Keratinocyte (primary cell): ENCODE results near the gene RELL1.

ENCODE experiments used
- EZH2 ChIP-seq: IDR thresholded peaks from one replicate; pipeline ENCODE4 v1.6.1; 2012; ENCODE audit warnings: inconsistent platforms, mild to moderate bottlenecking, low read length, moderate library complexity
- TF ChIP-seq, protein P1 (sequence below), 3 experiments: IDR thresholded peaks in 1 of 3; conservative IDR thresholded peaks in 1 of 3; optimal IDR thresholded peaks in 1 of 3; 2 replicates in 2 of 3; 3 replicates in 1 of 3; pipeline versions ENCODE3 to v1.5.1; 2011; ENCODE audit warnings: low read length in 3 of 3, mild to moderate bottlenecking in 3 of 3, moderate library complexity in 2 of 3, control low read depth in 1 of 3, inconsistent platforms in 1 of 3; ENCODE audit not compliant: insufficient read depth in 2 of 3; ENCODE audit errors: extremely low read depth in 1 of 3

DNA sequence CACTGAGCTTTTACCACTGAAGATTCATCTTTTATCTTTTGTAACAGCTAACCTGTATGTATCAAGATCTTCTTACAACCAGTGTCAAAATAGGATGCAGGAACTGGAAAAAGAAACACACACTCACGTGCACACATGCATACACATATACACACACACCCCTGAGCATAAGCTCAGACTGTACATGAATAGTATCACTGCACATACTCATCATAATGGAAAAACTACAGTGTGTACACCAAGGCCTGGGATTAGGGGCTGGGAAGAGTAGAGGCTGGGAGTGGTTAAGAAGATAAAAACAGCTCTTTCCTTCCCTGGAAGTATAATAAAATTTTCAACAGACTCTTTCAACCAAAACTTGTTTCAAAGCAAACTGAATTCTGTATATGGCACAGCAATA lies 73.4 kb downstream of the RELL1 start:
- TF ChIP-seq, protein P1, sequence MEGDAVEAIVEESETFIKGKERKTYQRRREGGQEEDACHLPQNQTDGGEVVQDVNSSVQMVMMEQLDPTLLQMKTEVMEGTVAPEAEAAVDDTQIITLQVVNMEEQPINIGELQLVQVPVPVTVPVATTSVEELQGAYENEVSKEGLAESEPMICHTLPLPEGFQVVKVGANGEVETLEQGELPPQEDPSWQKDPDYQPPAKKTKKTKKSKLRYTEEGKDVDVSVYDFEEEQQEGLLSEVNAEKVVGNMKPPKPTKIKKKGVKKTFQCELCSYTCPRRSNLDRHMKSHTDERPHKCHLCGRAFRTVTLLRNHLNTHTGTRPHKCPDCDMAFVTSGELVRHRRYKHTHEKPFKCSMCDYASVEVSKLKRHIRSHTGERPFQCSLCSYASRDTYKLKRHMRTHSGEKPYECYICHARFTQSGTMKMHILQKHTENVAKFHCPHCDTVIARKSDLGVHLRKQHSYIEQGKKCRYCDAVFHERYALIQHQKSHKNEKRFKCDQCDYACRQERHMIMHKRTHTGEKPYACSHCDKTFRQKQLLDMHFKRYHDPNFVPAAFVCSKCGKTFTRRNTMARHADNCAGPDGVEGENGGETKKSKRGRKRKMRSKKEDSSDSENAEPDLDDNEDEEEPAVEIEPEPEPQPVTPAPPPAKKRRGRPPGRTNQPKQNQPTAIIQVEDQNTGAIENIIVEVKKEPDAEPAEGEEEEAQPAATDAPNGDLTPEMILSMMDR (optimal IDR thresholded peaks at IDR 0.05 in 1 of 3, IDR thresholded peaks at IDR 0.05 in 1 of 3, conservative IDR thresholded peaks at IDR 0.05 in 1 of 3; ENCODE audit: extremely low read depth in 1 of 3, insufficient read depth in 2 of 3, low read length in 3 of 3): no peak
- TF ChIP-seq EZH2: no peak
